Kidney epithelial cell (primary cell): Measurements from ENCODE around the gene CALML3. TPM values are rescaled to one million over a fixed set of nuclear protein-coding genes. Genes with fewer than 3 reads are reported as not detected.

ENCODE experiments used
- DNase-seq: peaks from one replicate; pipeline ENCODE4 v3.0.0-alpha.2; 2010; ENCODE audit warnings: low read depth
- H3K27me3 ChIP-seq: 2 replicates; pipeline ENCODE4 v1.6.0; 2011; ENCODE audit warnings: low read length; ENCODE audit not compliant: control insufficient read depth, insufficient read depth
- H3K36me3 ChIP-seq: 2 replicates; pipeline ENCODE4 v1.5.1; 2011; ENCODE audit warnings: low read length; ENCODE audit not compliant: control insufficient read depth, insufficient read depth
- H3K4me3 ChIP-seq: 2 replicates; pipeline ENCODE4 v1.5.1; 2011; ENCODE audit warnings: low read depth, mild to moderate bottlenecking, control low read depth, low read length
- CTCF ChIP-seq: IDR thresholded peaks from 2 replicates; pipeline ENCODE4 v1.5.1; 2011; ENCODE audit warnings: mild to moderate bottlenecking, moderate library complexity, low read length, control low read depth, inconsistent platforms; ENCODE audit not compliant: insufficient read depth, poor library complexity, severe bottlenecking
- total RNA-seq: library from RNA; depleted of rRNA; stranded (reverse); fragments of >200 nt; gene quantifications from 2 replicates; pipeline ENCODE4 v1.2.3, GENCODE V29; 2015

CALML3 gene
- total RNA-seq, 1 donor from 2014 or later = not detected

GRCh38 chr10:5511885-5512280 is 12.9 kb upstream of the CALML3 start:
- no peak for TF ChIP-seq CTCF

GRCh38 chr10:5512331-5512730 is 12.4 kb upstream of the CALML3 start:
- Histone ChIP-seq H3K4me3 (no peak overlapping the region), H3K27me3 (no peaks in the 10 kb centered on the region), H3K36me3 (no peaks in the 10 kb centered on the region)
- TF ChIP-seq CTCF = no peak
- DNase-seq = no peak

More at GRCh38 chr10:5511885-5512280, 12.9 kb upstream of the CALML3 start:
- no peak for DNase-seq
- H3K36me3 ChIP-seq = no peaks in the 10 kb centered on the region
- no peaks in the 10 kb centered on the region for H3K27me3 ChIP-seq
- H3K4me3 ChIP-seq = no peak overlapping the region

DNA sequence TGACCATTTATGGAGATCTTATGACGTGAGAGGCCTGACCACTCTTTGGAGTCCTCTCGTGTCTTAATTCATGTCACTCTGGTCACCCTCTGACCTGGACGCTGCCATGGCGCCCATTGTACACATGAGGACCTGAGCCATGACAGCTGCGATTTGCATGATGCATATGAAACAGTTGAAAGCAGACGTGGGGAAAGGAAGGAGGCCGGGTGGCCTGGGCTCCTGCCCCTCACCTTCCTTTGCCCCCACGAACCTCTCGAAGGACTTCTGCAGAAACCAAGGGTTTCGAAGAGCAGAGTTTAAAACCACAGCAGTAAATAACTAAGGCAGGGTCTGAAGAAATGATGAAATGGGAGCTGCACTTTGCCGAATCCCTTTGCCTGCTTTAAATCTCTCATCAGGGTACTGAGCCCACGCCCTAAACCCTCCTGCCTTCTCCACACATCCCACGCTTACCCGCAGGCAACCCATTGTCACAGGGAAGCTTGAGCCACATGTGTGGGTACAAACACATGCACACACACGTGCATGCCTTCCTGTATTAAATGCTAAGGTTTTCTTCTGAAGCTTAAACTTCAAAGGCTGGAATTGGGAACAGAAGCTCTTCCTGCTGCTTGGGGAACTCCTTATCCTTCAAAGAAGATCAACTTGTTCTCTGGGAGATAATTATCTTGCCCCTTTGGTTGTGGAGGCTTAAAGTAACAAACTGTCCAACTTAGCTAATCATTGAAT is 11.7 kb upstream of the CALML3 start:
- Histone ChIP-seq H3K4me3 (no peak overlapping the region), H3K36me3 (no peaks in the 10 kb centered on the region), H3K27me3 (no peaks in the 10 kb centered on the region)
- TF ChIP-seq CTCF = no peak
- no peak for DNase-seq

- Histone ChIP-seq H3K36me3 (no peaks in the 10 kb centered on the region), H3K4me3 (no peak overlapping the region), H3K27me3 (no peaks in the 10 kb centered on the region)
- no peak for DNase-seq
- no peak for TF ChIP-seq CTCF
Measured at GRCh38 chr10:5514226-5514850, 10.4 kb upstream of the CALML3 start.

DNA sequence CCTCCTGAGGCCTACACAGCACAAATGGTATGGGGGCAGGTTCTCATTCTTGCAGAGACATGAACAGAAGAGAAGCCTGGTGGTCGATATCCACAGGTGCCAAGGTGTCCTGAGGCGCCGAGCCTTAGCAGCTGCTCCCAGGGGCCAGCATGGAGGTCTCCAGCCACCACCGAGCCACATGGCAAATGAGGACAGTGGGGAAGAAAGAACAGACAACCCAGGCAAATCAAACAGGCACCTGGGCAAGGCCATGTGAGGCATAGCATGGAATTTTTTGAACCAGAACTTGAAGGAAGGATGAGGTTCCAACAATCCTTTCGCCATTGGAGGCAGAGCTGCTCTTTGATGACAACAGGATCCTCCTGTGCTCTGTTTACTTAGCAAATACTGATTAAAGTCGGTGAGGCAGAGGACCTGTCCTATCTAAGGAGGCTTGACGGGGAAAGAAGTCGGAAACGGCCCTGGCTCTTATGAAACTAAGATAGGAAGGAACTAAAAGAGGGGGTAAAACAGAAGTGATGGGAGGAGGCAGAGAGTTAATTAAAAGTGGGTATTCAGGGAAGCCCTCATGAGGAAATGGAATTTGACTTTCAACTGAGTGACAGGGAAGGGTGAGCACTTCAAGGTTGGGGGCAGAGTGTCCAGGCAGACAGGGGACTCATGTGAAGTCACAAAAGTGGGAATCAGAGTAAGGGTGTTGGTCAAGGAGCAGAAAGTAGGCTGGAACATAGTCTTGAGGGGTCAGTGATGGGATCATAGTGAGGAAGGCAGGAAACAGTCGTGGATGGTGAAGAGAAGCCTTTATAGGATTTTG is 8.6 kb upstream of the CALML3 start:
- no peak overlapping the region for H3K4me3 ChIP-seq
- TF ChIP-seq CTCF = no peak
- no peak for DNase-seq

More for the DNA sequence above, 8.6 kb upstream of the CALML3 start:
- H3K36me3 ChIP-seq = no peaks in the 10 kb centered on the region
- H3K27me3 ChIP-seq = no peaks in the 10 kb centered on the region
